ENCODE measurements around the gene FHL2. TPM values are rescaled to one million over a fixed set of nuclear protein-coding genes. Genes with fewer than 3 reads are reported as not detected.

Gene FHL2
- total RNA-seq, 1 donor from 2014 or later: 751 TPM

DNA sequence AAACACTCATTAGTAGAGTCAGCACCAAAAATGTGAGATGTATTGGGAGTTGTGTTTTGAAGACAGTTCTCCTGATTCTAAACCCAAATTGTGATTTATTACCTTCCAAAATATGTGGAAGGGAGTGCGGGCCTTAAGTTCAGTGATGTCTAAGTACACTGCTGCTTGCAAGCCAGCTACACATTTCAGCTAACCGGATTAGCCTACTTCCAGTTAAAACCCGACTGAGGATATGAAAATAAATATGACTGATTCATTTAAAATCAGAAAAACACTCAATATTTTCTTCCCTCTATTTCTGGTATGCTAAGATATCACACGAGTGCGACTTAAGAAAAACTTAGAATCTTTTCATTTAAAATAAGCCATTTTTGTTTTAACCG is 907 bp downstream of the FHL2 start:
- DNase-seq (ENCODE audit: low read depth): no peak

DNA sequence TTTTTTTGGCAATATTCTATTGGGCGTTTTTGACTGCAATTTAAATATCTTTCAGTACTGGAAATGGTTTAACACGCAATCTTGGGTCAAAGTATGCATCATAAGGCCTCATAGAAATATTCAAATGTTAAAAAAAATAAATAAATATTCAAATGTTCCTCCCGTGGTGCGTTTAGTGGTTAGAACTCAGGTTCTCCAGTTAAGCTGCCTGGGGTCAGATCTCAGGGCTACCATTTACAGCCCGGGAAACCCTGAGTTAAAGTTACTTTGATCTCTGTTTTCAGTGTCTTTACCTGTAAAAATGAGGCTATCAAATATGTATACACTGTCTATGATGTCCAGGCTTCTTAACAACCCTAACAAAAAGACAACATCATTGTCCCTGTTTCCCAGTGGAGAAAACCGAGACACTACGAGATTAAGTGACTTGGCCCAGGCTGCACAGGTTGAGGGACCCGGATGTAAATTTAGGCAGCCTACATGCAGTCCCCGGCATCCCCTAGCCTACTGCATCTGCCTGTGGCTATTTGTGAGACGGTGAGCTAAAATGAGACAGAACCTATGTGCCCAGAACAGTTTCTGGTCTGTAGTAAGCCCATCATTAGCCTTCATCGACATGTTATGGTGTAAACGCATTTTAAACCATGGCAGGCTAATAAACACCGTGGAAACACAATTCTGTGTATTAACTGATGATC is 1.7 kb downstream of the FHL2 start:
- no peak for DNase-seq (ENCODE audit: low read depth)

DNA sequence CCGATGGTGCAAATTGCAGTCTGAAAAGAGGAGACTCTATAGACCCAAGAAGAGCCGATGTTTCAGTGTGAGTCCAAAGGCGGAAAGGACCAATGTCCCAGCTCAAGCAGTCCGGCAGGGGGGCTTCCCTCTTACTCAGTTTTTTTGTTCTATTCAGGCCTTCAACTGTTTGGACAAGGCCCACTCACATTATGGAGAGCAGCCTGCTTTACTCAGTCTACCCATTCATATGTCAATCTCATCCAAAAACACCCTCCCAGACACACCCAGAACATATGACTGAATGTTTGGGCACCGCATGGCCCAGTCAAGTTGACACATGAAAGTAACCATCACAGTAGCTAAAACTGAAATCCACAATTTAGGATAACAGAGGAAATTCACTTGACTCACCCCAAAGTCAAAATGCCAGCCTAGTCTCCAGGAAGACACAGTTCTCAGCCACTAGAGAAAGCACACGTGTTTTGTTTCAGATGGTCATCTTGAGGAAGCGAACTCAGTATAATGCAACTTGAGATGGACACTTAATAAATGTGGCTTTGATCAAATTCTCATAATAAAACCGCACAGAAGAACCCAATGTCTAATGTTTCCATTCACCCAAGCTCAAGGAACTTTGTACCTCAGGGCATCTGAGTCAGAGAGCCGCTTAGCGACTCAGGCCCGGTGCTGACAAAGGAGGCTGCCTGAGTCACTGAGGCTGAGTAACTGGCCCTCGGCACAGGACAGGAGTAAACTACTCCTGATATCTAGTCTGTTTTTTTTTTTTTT is 2.4 kb downstream of the FHL2 start:
- DNase-seq (ENCODE audit: low read depth): peak; percentile 92

DNA sequence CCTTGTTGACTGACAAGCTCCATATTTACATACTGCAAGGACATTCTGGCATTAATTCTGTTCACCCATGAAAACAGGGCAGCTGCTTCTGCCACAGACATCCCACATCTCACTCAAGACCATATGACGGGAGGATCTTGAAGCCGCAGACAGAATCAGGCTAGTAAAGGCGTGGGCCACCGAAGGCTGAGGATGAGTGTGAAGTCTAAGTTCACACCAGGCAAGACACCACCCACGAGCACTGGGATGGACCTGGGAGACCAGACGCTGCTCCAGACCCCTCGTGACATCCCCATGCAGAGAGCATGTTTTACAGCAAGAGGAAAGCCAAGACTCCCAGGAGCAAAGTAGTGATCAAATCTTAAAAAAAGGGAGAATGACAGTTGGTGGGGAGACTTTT is 3.2 kb downstream of the FHL2 start:
- no peak for DNase-seq (ENCODE audit: low read depth)

DNA sequence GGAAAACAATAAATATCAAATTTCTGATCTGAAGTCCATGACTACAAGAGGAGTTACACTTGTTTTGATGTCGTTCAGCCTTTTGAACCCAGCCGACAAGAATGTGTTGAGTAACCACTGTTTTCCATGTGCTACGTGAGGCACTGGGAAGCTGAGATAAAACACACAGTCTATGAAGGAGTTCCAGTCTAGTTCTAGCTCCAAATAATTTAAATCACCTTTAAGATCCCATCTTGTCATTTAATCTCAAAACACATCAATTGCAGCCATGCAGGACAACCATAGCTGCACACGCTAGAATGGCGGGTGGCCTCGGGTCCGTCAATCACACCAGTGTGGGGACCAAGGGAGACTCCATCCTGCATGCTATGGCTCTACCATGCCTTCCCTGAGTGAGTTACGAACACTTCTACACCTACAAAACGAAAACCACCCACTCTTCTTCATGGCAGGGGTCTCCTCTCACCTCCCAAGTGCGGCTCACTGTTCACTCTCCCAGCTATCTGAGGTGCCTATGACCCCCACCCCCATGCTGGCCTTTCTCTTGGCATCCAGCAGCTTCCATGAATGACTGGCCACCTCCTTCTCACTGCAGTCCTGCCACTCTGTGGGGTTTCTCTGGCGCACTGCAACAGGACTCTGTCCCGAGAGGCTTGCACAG is 3.8 kb downstream of the FHL2 start:
- no peak for DNase-seq (ENCODE audit: low read depth)

DNA sequence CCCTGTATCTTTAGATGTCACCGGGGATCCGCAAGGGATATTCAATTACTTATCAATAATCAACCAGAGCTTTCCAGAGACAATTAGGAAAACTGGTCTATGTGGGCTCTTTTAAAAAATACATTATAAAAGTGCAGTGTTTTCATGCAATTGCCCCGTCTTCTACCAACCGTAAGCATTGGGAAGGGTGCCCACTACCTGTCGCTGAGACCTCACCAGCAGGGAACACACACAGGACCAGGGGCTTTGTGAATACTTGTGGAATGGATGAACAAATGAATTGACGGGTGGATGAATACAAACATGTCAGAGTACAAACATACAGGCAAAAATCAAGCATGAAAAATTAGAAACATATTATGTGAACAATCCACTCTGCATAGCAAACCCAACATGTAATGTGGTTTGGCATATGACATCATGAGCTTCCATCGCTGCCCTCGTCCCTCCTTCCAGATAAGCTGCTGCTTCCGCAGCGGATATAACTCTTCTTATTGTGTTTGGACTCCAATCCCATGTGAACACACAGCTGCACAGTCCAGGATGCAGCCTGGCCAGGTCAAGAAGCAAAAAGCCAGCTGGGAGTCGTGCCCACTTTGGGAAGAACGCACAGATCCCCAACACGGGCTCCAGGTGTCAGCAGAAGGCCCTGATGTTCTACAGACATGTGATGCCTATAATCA is 5.3 kb downstream of the FHL2 start:
- no peak for DNase-seq (ENCODE audit: low read depth)

DNA sequence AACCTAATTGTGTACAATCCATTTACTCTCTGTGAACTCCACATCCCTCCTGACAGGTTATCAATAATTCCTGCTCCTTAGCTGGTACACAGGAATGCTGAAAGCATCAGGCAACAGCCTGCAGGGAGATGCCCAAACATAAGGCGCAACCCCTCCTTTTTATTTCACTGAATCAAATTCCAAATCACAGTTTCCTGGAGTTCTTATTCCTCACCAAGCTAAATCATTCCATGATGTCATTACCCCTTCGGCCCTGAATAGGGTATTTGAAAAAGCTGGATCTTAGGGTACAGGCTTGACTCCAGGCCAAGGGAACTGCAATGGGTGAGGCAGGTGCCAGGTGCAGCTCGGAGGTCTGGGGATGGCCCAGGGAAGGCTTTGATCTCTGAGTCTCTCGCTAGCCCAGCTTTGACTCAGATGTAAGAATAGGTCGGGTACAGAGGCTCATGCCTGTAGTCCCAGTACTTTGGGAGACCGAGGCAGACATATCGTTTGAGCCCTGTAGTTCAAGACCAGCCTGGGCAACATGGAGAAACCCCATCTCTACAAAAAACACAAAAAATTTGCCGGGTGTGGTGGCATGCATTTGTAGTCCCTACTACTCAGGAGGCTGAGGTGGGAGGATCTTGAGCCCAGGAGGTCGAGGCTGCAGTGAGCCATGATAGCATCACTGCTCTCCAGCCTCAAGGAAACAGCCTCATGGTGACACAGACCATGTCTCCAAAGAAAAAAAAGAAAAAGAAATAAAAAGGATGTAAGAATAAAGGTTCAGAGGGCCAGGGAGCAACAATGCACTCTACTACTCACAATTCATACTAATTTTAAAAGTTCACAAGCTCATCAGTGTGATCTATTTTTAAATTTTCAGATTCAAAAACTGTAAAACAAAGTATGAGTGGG is 6.8 kb downstream of the FHL2 start:
- no peak for DNase-seq (ENCODE audit: low read depth)

DNA sequence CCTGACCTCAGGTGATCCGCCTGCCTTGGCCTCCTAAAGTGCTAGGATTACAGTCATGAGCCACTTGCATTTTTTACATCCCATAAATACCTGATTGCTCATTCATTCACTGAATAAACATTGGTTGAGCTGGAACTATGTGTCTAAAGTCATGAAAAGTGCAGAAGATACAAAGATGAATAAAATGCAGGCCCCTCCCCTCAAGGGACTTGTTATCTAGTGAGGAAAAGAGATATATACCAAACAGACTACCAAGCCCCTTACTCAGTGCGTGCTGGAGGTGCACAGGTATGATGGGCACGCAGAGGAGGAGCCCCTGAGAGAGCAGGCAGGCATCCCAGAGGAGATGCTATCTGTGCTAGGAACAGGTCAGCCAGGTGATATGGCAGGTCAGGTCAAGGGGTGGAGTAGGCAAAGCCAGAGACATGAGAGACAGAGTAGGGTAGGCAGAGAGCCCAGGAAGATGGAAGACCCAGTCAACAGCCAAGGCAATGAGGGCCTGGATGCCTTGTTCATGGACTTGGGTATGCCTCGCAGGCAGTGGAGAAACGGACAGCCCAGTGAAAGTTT is 7.7 kb downstream of the FHL2 start:
- peak; percentile 84 for DNase-seq (ENCODE audit: low read depth)

DNA sequence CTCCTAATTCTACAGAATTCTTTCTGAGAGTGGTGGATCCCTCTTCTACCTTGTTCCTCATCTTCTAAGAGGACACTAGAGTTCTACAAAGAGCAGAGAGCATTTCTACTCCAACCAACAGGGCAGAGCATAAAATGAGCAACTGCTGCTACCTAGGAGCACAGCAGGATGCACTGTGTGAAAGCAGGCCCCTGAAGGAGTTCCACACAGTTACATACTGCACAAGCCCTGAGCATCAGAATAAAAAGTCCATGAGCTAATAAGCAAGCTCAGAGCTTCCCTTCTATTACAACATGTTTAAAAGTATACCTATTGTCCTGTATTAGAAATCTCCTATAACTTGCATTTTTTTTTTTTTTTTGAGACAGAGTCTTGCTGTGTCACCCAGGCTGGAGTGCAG is 8.4 kb downstream of the FHL2 start:
- DNase-seq (ENCODE audit: low read depth): no peak

DNA sequence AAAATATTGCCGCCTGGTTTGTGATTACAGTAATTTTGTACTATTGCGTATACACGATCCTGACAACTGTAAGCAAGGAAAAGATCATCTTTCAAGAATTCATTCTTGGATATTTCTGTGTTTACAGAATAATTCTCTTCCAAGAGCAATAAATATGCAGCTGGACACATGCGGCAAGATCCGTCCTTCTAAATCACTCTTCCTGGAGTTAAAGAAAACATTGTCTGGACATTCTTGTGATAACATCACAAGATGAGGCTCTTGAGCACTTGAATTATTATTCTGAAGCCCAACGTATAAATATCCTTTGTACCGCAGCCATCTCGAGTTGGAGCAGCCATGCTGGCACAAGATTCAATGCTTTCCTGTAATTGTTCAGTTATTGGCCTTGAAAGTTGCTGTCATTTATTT is 9.9 kb downstream of the FHL2 start:
- DNase-seq (ENCODE audit: low read depth): no peak

DNA sequence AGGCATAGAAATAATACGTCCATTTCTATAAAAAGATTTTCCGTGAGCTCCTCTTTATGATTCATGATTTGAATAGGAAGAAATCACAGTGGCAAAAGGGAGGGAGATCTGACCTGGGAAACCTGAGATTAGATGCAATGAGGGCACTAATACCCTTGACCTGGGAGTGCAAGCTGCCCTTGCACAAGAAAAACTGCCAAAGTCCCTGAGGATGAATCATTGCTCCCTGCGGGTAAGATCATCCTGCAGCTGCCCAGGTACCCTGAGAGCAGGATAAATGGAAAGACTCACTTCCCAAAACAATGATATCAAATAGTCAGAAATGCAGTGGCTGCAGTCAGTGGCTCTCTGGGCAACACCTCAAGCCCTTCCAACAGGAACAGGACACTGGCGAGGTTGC is 11.6 kb downstream of the FHL2 start:
- no peak for DNase-seq (ENCODE audit: low read depth)

DNA sequence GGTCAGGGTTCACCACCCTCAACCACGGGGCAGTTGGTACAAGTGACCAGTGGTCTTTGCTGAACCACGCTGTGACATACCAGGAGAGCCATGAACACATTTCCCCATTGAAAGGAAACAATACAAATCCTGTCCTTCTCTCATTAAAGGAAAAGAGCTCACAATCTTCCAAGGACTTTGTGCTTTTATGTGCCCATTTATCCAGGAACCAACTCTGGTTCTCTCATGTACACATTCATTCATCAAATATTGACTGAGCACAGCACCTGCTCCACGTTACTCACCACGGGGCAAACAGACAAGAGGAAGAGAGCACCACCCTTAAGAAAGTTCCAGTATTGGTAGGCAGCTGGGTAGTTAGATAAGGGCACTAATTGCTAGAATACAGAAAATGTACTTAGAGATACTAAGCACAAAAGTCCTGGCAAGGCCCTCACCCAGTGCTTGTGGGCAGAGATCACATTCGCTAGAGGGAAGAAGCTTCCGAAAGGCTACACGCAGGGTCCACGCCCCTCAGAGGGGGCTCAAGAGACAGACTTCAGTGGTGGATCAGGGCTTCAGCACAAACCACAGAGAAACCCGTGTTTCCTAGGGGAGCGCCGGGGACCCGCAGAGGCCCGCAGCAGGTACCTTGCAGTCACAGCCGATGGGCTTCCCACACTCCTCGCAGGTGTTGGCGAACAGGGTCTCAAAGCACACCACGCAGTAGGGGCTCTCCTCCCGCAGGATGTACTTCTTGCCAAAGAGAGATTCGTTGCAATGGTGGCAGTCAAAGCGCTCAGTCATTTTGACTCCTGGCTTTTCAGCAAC is 12.9 kb downstream of the FHL2 start:
- no peak for DNase-seq (ENCODE audit: low read depth)

DNA sequence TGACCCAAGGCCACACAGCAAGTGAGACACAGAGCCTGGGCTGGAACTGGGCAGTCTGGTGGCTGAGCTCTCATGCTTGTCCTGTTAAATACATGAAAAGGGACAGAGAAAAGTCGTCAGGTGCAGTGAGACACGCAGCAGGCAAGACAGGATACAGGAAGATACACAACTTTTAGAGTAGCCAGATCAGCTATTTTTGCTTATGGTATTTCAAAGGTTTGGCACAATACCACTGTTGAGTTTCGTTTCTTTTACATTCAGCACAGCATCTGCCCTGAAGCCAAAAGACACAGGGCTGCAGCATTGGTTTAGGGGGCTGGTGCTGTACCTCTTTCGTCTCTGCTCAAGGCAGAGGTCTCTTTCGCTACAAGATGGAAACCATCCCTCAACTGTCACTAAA is 14.0 kb downstream of the FHL2 start:
- no peak for DNase-seq (ENCODE audit: low read depth)

DNA sequence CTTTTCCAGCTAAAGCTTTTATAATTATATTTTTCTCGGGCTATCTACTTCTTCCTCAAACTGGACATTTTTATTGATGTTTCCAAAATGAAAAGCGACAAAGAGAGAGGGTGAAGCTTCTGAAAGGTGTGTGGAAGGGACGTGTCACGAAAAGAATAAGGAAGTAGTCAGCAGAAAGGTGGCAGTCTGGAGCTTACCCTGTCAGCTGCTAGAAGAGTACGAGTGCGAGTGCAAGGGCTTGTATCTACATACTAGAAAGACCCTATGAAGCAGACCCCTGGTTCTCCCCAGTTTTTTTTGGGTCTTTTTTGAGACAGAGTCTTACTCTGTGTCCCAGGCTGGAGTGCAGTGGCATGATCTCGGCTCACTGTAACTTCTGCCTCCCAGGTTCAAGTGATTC is 14.6 kb downstream of the FHL2 start:
- no peak for DNase-seq (ENCODE audit: low read depth)

DNA sequence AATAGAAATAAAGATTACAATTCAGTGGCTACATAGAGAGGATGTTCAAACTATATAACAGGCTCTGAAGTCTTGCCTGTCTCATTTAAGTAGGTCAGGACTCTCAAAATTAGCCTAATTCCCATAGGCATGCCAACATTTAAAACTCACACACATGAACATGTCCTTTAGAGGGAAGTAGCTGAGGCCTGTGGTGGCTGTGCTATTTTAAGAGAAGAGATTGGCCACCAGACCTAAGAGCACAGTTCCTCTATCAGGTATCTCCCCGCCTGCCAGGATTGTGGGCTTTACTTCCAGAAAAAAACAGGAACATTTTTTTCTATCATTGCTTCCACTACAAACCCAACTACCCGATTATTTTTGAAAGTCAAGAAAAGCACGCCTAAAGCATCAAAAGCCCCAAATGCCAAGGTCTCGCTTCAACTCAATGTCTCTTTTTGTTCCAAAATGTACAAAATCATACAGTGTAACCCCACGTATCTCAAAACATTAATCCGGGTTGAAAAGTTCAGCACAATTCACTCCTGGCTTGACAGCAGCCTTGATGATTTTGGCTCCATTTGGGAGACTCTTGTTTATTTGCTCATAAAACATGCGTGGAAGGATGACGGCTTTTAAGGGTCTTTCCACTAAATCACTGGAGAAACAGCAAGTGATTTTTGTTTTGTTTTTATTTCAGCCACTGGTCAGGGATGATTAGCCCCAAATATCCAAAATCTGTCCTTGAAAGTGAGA is 15.3 kb downstream of the FHL2 start:
- DNase-seq (ENCODE audit: low read depth): no peak

DNA sequence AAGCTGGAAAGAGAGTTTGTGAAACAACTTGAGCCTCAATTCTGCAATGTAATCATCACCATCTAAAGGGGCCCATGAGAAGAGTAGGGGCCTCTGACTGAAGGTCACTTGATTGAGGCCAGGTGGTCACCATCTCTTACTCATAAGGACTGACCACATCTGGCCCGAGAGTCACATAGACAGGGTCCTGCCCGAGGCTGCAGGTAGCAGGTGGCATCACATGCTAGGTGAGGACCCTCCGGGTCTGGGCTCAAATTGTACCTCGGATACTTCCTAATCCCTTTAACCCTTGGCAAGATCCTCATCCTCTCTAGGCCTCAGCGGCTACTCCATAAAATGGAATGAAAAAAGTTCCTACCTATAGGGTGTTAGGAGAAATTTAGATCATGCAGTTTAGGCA is 16.7 kb downstream of the FHL2 start:
- no peak for DNase-seq (ENCODE audit: low read depth)

DNA sequence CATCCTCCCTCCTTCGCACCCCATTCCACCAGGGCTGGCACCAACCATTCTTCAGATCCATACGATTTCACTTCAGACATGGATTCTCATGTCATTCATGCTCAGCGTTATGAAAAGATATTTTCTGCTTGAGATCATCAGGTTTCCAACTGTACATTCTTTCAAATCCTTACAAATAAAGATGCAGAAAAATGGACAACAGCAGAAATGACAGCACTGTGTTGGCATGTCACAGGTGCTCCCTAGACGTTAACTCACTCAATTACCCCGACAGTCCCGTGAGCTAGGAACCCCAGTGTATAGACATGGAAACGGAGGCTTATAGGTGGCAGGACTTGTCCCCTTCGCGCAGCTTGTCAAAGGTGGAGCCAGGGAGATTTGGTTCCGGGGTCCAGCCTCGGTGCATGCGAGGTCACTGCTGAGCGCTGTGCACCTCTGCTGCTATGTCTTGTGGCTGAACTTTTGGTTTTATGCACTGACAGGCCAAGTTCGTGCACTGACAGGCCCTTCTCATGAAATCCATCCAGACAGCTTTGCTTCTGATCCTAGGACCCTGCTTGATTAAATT is 17.7 kb downstream of the FHL2 start:
- no peak for DNase-seq (ENCODE audit: low read depth)

DNA sequence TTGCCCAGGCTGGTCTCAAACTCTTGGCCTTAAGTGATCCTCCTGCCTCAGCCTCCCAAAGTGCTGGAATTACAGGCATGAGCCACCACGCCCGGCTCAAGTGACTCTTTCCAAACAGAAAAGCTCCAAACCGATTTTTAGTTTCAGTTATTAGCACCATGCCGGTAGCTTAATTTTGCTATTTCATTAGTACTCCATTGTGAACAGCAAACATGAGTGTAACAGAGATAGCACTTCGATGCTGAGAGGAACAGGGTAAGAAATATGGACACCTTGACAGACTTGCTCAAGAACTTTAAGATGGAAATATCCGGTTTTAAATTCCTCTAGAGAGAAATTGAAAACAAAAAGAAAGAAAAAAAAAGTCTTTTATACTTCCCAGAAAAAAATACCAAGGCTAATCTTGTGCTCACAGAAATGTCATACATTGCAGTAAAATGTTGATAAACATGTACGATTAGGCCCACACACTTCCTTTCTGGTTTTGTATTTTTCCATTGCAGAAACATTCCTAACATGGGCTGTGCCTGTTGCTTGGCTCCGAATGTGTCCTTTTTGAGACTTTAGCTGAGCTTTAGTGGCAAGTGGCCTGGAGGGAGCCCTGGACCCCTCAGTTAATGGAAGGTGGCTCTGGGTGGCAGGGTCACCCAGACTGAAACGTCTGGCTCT is 18.3 kb downstream of the FHL2 start:
- no peak for DNase-seq (ENCODE audit: low read depth)

DNA sequence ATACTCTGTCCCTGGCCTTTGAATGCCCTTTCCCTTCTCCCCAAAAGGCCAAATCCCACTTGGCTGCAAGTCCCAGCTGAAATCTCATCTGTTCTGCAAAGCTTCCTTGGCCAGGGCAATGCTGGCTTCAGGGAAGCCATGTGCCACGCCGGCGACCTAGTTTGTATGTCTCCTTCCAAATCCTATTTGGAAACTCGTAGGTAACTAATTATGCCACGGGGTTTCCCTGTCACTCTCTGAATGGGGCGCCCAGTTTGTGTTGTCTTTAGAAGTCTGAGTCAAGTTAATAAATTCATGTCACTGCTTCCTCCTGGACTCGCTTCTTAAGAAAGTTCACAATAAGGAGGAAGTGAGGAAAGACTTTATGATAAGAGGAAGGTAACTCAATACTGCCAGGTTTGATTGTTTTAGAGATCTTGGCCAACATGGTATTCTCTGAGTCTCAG is 19.1 kb downstream of the FHL2 start:
- DNase-seq (ENCODE audit: low read depth): peak; percentile 64

Measured in renal cortical epithelial cell (primary cell).